ENCODE data around the gene GRP. TPM values are rescaled to one million over a fixed set of nuclear protein-coding genes. Genes with fewer than 3 reads are reported as not detected.

Gene GRP
- total and polyA plus RNA-seq, 10 of the 15 experiments (the other 5 are each of a cell fraction or from before 2014, with no cell fraction given): not detected

DNA sequence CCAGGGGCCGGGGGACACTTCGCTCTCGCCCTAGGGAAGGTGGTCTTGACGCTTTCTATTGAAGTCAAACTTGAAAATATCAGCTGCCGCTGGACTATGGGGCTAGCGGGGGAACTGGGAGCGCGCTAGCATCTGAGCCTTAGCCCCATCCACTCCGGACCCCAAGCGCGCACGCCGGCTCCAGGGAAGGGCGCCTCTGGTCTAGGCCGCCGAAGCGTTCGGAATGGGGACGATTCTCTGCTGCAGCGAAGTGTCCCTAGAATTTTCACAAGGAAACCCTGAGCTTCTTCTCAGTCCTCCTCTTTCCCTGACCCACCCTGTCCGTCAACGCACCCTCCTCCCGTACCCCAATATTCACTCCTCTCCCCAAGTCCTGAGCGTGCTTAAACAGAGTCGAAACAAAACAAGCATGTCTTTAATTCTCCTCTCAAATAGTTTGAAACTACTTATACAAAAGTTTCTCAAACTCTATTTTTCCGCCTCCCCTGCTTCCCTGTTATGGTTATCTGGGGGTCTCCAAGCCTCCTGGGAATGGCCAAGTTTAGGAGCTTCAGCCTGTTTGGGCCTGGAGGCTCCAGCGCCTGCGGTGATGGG is 48.3 kb downstream of the GRP start:
- Histone ChIP-seq H3K4me1 (ENCODE audit: control insufficient read depth, insufficient read depth, low read length) (no peaks in the 10 kb centered on the region), H3K27ac (ENCODE audit: control insufficient read depth, insufficient read depth) (no peak overlapping the region), H2AFZ (ENCODE audit: control insufficient read depth, low read depth, low read length) (no peak overlapping the region), H3K9ac (ENCODE audit: control insufficient read depth, insufficient read depth, low read length) (no peak overlapping the region), H4K20me1 (ENCODE audit: control insufficient read depth, insufficient read depth) (no peaks in the 10 kb centered on the region), H3K79me2 (ENCODE audit: control insufficient read depth, insufficient read depth, low read length) (no peaks in the 10 kb centered on the region), H3K4me2 (ENCODE audit: control insufficient read depth, insufficient read depth) (no peak overlapping the region), H3K4me3 (no peak overlapping the region), H3K27me3 (replicated peaks in 1 of 2; ENCODE audit: control insufficient read depth in 2 of 2, insufficient read depth in 2 of 2, low read length in 1 of 2) (peaks cover 17 to 46% of the 10 kb centered on the region in 2 experiments), H3K36me3 (ENCODE audit: control insufficient read depth in 2 of 2, insufficient read depth in 2 of 2, low read length in 1 of 2) (no peaks in the 10 kb centered on the region), H3K9me3 (replicated peaks; ENCODE audit: control insufficient read depth, insufficient read depth, low read length) (no peaks in the 10 kb centered on the region; the same call in 2 of the 3 replicates)
- ChIA-PET SMC1A (ENCODE audit: uncharacterized antibody, unreplicated experiment) (no interaction called here), POLR2A (no interaction called here), CTCF (no interaction called here), RAD21 (ENCODE audit: unreplicated experiment) (no interaction called here)
- in situ Hi-C loops (cut with MboI) (no loop called here), intact Hi-C loops (cut with micrococcal nuclease; ENCODE audit: unreplicated experiment) (no loop called here)
- BruUV-seq (replicated peaks): no TSS peak
- ATAC-seq: no peak
- FAIRE-seq: no peak
- WGBS (ENCODE audit: insufficient coverage, insufficient replicate concordance, low lambda C conversion rate, missing lambda C conversion rate): 64% methylated on average over 26 of the region's 28 CpGs
- DNase-seq (ENCODE audit: low read depth, low spot score): no peak
- TF ChIP-seq ATF7 (IDR thresholded peaks at IDR 0.05; ENCODE audit: low read depth) (no peak), NR2C1 (IDR thresholded peaks at IDR 0.05) (no peak), HDAC6 (IDR thresholded peaks at IDR 0.05; ENCODE audit: unreplicated experiment) (no peak), SUPT20H (IDR thresholded peaks at IDR 0.05; ENCODE audit: borderline replicate concordance, control insufficient read depth, low read depth, low read length) (no peak), FOS (IDR thresholded peaks at IDR 0.05; ENCODE audit: borderline replicate concordance, extremely low read depth, insufficient read length) (no peak), RBBP5 (conservative IDR thresholded peaks at IDR 0.05) (no peak), SREBF2 (IDR thresholded peaks at IDR 0.05; ENCODE audit: low read length) (no peak), EZH2 (IDR thresholded peaks at IDR 0.05; ENCODE audit: borderline replicate concordance, control insufficient read depth, low read depth, low read length) (no peak), EP300 (IDR thresholded peaks at IDR 0.05; ENCODE audit: borderline replicate concordance in 1 of 2, control insufficient read depth in 1 of 2, low read depth in 2 of 2, low read length in 2 of 2) (no peak), POLR2AphosphoS2 (IDR thresholded peaks at IDR 0.05; ENCODE audit: low read depth, low read length) (no peak), CEBPB (IDR thresholded peaks at IDR 0.05; ENCODE audit: borderline replicate concordance in 1 of 2, low read depth in 2 of 2, low read length in 2 of 2) (no peak)
- TF ChIP-seq, protein P1, sequence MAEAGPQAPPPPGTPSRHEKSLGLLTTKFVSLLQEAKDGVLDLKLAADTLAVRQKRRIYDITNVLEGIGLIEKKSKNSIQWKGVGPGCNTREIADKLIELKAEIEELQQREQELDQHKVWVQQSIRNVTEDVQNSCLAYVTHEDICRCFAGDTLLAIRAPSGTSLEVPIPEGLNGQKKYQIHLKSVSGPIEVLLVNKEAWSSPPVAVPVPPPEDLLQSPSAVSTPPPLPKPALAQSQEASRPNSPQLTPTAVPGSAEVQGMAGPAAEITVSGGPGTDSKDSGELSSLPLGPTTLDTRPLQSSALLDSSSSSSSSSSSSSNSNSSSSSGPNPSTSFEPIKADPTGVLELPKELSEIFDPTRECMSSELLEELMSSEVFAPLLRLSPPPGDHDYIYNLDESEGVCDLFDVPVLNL (IDR thresholded peaks at IDR 0.05; ENCODE audit: low read depth, low read length): no peak
- TF ChIP-seq, protein P2, sequence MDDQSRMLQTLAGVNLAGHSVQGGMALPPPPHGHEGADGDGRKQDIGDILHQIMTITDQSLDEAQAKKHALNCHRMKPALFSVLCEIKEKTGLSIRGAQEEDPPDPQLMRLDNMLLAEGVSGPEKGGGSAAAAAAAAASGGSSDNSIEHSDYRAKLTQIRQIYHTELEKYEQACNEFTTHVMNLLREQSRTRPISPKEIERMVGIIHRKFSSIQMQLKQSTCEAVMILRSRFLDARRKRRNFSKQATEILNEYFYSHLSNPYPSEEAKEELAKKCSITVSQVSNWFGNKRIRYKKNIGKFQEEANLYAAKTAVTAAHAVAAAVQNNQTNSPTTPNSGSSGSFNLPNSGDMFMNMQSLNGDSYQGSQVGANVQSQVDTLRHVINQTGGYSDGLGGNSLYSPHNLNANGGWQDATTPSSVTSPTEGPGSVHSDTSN (IDR thresholded peaks at IDR 0.05; ENCODE audit: insufficient replicate concordance, low read depth, low read length): no peak
- TF ChIP-seq, protein P3, sequence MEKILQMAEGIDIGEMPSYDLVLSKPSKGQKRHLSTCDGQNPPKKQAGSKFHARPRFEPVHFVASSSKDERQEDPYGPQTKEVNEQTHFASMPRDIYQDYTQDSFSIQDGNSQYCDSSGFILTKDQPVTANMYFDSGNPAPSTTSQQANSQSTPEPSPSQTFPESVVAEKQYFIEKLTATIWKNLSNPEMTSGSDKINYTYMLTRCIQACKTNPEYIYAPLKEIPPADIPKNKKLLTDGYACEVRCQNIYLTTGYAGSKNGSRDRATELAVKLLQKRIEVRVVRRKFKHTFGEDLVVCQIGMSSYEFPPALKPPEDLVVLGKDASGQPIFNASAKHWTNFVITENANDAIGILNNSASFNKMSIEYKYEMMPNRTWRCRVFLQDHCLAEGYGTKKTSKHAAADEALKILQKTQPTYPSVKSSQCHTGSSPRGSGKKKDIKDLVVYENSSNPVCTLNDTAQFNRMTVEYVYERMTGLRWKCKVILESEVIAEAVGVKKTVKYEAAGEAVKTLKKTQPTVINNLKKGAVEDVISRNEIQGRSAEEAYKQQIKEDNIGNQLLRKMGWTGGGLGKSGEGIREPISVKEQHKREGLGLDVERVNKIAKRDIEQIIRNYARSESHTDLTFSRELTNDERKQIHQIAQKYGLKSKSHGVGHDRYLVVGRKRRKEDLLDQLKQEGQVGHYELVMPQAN (conservative IDR thresholded peaks at IDR 0.05): no peak
